Muscle layer of duodenum (tissue), 2 donors: ENCODE data around the gene DUOX1.

Experiments
- H3K27ac ChIP-seq: one replicate; pipeline ENCODE4 v1.7.0; 2013; ENCODE audit warnings: mild to moderate bottlenecking, low read length
- H3K27me3 ChIP-seq: one replicate; pipeline ENCODE4 v1.7.0; 2013; ENCODE audit warnings: low read depth, mild to moderate bottlenecking, control low read depth, low read length
- H3K36me3 ChIP-seq, 2 donors: one replicate each; pipeline ENCODE4 v1.7.0; 2013; ENCODE audit warnings: low read length in 2 of 2, control low read depth in 1 of 2, mild to moderate bottlenecking in 1 of 2; ENCODE audit not compliant: insufficient read depth in 2 of 2, control insufficient read depth in 1 of 2
- H3K4me1 ChIP-seq, 2 donors: one replicate each; pipeline ENCODE4 v1.7.0; 2013; ENCODE audit warnings: low read length in 2 of 2, mild to moderate bottlenecking in 2 of 2, control low read depth in 1 of 2, moderate library complexity in 1 of 2; ENCODE audit not compliant: insufficient read depth in 2 of 2, control insufficient read depth in 1 of 2
- H3K4me3 ChIP-seq, 2 donors: one replicate each; pipeline ENCODE4 v1.7.0; 2013; ENCODE audit warnings: low read length in 2 of 2, low read depth in 1 of 2, mild to moderate bottlenecking in 1 of 2
- H3K9me3 ChIP-seq, 2 donors: one replicate each; pipeline ENCODE4 v1.7.0; 2013; ENCODE audit warnings: low read length in 2 of 2, control low read depth in 1 of 2, mild to moderate bottlenecking in 1 of 2; ENCODE audit not compliant: control insufficient read depth in 1 of 2
- donor health status: healthy.

DUOX1 gene

DNA sequence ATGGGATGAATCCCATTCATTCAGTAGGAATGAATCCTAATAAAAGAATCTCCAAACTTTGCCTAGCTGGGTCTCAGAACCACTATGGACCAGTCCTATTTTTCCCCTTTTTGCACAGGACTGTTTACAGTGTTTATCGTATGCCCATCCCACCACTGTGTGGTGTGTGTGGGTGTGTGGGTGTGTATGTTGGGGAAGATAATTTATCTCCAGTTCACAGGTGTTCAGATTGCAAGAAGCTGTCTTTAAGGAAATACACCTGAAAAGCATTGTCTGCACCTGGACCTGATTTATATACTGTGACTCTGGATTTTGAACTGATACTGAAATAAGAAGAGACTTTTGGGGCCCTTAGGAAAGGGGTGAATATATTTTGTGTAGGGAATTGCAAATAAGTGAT lies 82.7 kb downstream of the DUOX1 start:
- Histone ChIP-seq H3K27ac (no peak overlapping the region), H3K27me3 (no peaks in the 10 kb centered on the region), H3K9me3 (no peaks in the 10 kb centered on the region), H3K4me3 (no peak overlapping the region), H3K36me3 (no peaks in the 10 kb centered on the region), H3K4me1 (no peaks in the 10 kb centered on the region)
